Hippocampal formation (tissue), 2 donors: ENCODE data around the gene TJP2.
"Not testable (repeated sequence)": the region's sequence is repeated elsewhere in the genome, so short reads cannot be mapped to it uniquely, and the experiment has no call there.

Source experiments
- DNase-seq, 2 donors: peaks; one replicate each; lab custom pipeline; 2025; lab: John Stamatoyannopoulos, UW

Gene TJP2

GRCh38 chr9:69158471-69158870, 15.6 kb upstream of the TJP2 start:
- DNase-seq, result no peak

DNA sequence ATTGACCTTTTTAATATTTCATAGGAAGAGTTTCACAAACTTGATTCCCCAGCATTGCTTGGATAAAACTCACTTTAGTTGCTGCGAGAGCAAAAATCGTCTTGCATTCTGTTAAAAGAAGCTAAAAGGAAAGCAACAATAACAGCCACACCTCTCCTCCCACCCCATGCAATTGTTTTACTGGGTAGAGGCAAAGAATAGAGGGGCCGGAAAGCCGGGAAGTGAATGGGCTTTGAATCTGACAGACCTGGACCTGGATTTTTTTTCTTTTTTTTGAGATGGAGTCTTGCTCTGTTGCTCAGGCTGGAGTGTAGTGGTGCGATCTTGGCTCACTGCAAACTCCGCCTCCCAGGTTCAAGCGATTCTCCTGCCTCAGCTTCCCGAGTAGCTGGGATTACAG, 9.5 kb upstream of the TJP2 start:
- not testable (repeated sequence) for DNase-seq

- DNase-seq, result no peak
Observed at GRCh38 chr9:69165581-69165980, 8.5 kb upstream of the TJP2 start.

DNA sequence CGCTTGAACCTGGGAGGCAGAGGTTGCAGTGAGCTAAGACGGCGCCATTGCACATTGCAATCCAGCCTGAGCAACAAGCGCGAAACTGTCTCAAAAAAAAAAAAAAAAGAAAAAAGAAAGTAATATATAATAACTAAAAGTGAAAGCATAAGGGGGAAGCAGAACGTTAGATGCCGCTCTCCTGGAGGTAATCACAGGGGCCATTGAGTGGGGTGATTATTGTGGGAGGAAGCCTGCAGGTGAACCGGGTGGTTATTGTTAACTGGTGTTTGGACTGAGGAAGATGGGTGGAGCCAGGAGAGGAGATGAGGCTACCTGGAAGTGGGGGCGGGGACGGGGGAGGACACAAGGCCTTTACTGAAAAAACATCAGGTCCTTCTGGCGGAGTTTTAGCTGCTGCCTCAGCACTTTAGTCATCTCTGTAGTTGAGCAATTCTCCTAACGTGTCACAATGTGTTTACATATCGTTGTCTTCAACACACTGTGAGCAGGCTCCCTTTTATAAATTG, 5.3 kb upstream of the TJP2 start:
- no peak for DNase-seq

DNA sequence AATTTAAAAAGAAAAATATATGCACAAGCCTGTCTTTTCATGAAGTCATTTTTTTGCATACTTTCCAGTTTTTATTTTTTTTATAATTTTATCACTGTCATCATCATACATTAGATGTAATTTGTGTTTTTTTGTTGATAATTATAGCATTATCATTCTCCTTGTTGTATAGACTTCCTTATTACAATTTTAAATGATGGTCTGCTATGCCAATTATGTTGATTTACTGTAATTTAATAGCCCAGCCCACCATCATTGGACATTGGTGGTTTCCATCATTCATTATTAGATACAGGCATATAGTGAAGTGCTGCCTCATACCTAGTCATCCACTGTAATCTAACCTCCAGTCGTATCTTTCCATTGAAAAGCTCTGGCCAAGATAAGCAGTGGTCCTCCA, 3.8 kb upstream of the TJP2 start:
- no peak for DNase-seq

GRCh38 chr9:69171049-69171448, 3.0 kb upstream of the TJP2 start:
- DNase-seq, result no peak

DNA sequence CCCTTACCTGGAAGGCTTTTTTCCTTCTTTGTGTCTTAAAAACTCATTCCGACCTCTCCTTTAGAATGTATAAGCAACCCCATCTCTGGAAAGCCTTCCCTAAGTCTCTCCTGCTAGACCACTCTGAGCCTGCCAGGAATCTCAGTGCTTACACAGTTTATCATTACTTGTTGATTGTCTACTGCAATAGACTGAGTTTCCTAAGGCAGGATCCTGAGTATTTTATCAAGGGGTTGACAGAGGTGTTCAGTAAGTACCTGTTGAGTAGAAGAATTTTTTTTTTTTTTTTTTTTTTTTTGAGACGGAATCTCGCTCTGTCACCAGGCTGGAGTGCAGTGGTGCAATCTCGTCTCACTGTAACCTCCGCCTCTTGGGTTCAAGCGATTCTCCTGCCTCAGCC, 2.6 kb upstream of the TJP2 start:
- DNase-seq, result no peak

GRCh38 chr9:69172895-69173294, 1.2 kb upstream of the TJP2 start:
- DNase-seq, result no peak

DNA sequence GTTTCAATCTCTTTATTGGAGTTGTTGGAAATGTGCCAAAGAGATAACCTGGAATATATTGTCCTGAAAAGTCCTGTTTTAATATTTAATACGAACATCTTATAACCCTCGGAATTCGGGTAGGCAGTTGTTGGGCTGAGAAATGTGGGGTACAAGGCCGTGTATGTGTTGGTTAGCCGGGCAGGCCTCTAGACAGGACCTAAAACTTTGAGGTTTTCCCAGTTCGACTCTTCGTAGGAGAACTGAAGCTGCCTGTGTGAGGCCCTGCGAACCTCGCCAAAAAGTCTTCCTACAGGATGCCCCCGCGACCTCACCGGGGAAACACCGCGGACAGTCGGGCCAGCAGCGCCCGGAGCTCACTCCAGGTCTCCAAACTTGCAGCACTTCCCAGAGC, 583 bp upstream of the TJP2 start:
- no peak for DNase-seq

GRCh38 chr9:69174616-69175463, 763 bp downstream of the TJP2 start:
- DNase-seq, result peak in 1 of 2 donors; percentile 22

DNA sequence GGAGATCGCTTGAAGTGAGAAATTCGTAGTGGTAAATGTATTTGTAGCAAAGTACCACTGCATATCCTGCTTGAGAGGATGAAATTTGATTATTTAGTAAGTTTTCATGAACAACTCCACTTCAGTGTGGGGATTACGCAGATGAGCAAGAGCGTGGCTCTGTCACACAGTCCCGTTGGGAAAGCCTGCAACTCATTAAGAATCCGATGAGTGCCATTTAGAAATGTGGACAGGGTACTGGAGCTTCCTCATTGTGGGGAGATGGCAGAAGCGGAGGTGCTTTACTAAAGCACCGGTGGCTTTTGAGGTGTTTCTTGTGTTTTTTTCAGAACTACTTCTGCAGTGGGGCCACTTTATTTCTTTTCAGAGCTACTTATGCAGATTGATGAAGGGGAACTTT, 1.4 kb downstream of the TJP2 start:
- DNase-seq, result no peak

DNA sequence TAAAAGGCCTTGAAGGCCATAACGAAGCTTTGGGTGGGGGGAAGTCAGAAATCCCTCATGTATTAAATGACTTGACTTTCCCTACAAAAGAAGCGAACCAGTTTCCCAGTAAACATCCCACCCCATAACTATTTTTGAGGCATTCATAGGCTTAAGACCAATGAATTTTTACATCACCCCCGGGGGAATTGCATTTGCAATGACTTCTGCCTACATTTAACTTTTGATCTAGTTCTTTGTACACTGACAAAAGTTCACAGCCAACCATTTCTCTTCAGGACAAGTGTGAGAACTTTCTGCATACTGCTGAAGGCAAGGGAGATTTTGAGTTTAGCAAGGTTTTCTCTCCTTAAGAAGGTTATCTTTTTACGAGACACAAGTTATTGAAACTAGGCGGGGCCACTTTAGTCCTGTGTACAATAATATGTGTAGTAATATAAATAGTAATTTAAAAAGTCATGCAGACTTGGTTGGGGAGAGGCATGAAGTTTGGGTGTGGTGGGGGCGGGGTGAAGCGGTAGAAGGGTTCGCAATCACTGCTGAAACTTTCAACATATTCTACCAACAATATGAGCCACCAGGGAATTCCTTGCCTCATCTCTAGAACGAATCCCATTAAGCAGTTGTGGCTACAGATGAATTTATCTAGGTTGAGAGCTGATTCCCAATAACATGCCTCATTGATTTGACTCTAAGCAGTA, 2.5 kb downstream of the TJP2 start:
- DNase-seq, result no peak

- DNase-seq, result no peak
Observed at GRCh38 chr9:69178583-69179011, 4.5 kb downstream of the TJP2 start.

GRCh38 chr9:69179037-69179436, 5.0 kb downstream of the TJP2 start:
- DNase-seq, result no peak

DNA sequence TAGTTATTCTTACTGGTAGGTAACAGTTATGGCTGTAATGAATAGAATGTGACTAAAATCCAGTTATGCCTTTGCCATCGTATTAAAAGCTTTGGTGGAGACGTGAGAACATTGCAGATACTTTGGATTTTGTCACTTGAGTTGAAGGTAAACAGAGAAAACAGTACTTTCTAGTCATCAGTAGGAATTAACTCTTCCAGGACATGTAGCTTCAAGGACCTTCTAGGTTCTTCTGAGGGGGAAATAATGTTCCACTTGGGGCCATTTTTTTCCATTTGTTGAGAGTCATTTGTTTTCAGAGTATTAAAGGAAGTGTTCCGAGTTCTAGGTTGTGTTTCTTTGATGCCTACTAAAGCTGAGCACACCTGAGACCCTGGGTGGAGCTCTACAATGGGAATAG, 6.1 kb downstream of the TJP2 start:
- DNase-seq, result no peak

- peak in 1 of 2 donors; percentile 20 for DNase-seq
Observed at GRCh38 chr9:69180670-69181069, 6.6 kb downstream of the TJP2 start.

DNA sequence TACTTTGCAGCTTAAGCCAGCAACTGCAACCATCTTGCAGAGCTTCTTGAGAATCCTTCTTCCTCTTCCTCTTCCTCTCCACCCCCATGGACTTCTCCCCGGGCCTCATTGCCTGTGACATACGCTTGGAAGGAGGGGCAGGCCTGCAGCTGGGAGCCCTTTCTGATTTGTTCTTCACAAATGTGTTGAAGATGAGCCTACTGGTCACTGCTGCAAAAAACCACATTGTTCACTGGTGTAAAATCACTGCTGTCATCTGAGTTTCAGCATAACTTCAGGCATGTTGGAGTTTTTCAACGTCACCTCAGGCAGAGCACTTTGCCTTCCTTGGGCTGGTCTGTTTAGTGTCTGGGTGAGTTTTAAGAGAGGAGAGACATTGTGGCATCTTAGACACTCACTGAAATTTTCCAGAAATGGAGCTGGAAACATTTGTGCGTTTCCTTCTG, 7.9 kb downstream of the TJP2 start:
- peak; percentile 46 to 51 for DNase-seq

GRCh38 chr9:69184266-69184665, 10.2 kb downstream of the TJP2 start:
- no peak for DNase-seq

GRCh38 chr9:69186841-69187611, 12.9 kb downstream of the TJP2 start:
- peak in 1 of 2 donors; percentile 93 for DNase-seq

DNA sequence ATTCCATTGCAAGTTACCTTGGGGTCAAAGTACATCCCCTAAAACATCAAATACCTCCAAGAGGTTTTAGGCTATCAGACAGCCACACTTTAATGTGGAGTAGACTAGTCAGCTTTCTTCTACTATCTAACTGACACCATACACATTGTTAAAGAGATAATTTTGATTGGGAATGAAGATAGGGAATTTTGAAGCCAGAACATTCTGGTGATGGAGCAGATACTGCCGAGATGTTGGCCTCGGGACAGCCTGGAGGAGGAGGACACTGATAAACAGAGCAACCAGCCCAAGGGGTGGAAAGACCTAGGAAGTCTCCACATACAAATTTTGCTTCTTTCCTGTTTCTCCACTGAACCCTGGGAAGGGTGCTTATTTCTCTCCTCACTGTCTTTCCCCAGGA, 14.9 kb downstream of the TJP2 start:
- DNase-seq, result no peak

GRCh38 chr9:69190086-69190862, 16.2 kb downstream of the TJP2 start:
- DNase-seq, result no peak

DNA sequence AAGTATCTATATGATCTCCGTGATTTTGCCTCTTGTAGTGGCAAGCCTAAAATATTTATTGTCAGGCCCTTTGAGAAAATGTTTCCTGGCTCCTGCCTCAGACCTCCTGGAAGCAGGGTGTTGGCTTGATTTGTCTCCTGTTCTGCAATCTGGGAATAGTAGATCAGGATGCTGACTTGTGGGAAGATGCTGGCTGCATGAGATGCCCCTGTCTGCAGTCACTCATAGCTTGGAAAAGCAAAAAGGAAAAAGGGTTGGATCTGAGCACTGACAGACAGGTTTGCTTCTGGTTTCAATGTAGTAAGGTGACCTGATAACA, 16.7 kb downstream of the TJP2 start:
- DNase-seq, result no peak
